ENCODE results near the gene CNPY1.
A peak's percentile ranks its signal among the peaks of the same experiment; 100 is the strongest.

Gene CNPY1

DNA sequence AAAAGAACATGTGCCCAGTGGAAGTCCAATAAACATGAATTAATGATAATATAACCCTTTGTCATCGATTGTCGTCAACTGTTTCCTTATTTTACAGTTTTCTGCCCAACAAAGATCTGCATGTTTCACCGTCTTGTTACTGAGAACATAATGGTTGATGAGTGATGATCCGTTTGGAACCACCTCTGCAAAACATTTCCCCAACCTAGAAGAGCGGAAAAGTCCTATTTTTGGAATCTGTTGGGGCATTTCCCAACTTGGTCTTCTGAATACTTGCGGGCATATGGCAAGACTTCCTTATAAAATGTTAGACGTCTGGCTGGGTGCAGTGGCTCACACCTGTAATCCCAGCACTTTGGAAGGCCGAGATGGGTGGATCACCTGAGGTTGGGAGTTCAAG lies 32.1 kb downstream of the CNPY1 start:
- Histone ChIP-seq H3K27ac (ENCODE audit: low read depth, low read length) (no peak overlapping the region), H3K9me3 (ENCODE audit: control insufficient read depth in 1 of 2, low read length in 2 of 2) (no peaks in the 10 kb centered on the region), H3K4me1 (ENCODE audit: control insufficient read depth in 1 of 2, insufficient read depth in 2 of 2, low read length in 2 of 2) (peaks cover 0 to 6% of the 10 kb centered on the region in 2 donors), H3K27me3 (ENCODE audit: control insufficient read depth in 1 of 2, insufficient read depth in 2 of 2, low read length in 2 of 2) (peaks cover 58 to 62% of the 10 kb centered on the region in 2 donors), H3K4me3 (ENCODE audit: low read depth in 1 of 2, low read length in 2 of 2) (no peak overlapping the region), H3K36me3 (ENCODE audit: control insufficient read depth in 1 of 2, insufficient read depth in 2 of 2, low read length in 2 of 2) (no peaks in the 10 kb centered on the region), H3K9ac (ENCODE audit: low read depth in 1 of 2, low read length in 2 of 2) (no peak overlapping the region)

DNA sequence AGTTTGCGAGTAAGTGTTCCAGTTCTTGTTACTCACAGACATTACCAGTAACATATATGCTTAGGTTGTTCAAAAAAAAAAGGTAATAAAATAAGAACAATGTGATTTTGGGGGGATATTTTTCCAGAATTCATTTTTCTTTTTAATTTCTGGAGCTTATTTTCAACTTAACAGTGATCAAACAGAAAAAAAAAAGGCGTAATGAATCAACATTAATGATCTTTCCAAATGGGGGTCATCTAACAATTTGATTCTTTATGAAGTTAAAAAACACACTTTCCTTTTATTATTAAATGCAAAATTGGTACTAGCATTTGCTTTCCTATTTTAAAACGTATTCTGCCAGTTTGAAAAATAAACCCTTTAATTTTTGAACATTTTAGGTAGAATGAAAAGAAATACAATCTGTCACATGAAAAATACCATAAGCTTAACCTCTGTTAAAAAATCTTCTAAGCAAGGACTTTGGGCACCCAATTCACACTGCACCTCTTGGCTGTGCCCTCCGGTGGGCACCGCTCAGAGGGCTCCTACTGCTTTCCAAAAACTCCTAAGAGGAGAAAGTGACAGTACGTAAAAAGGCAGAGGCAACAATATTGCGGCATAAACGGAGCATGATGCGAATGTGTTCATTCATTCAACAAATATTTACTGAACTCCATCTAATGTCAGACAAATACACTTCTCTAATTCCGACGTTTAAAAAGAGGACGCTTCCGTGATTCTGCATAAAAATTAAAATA lies 32.6 kb downstream of the CNPY1 start:
- peaks cover 59 to 65% of the 10 kb centered on the region in 2 donors for H3K27me3 ChIP-seq (ENCODE audit: control insufficient read depth in 1 of 2, insufficient read depth in 2 of 2, low read length in 2 of 2)
- no peak overlapping the region for H3K4me3 ChIP-seq (ENCODE audit: low read depth in 1 of 2, low read length in 2 of 2)
- no peaks in the 10 kb centered on the region for H3K9me3 ChIP-seq (ENCODE audit: control insufficient read depth in 1 of 2, low read length in 2 of 2)
- H3K27ac ChIP-seq (ENCODE audit: low read depth, low read length), result no peak overlapping the region
- no peaks in the 10 kb centered on the region for H3K36me3 ChIP-seq (ENCODE audit: control insufficient read depth in 1 of 2, insufficient read depth in 2 of 2, low read length in 2 of 2)
- H3K4me1 ChIP-seq (ENCODE audit: control insufficient read depth in 1 of 2, insufficient read depth in 2 of 2, low read length in 2 of 2), result peaks cover 0 to 6% of the 10 kb centered on the region in 2 donors
- no peak overlapping the region for H3K9ac ChIP-seq (ENCODE audit: low read depth in 1 of 2, low read length in 2 of 2)

DNA sequence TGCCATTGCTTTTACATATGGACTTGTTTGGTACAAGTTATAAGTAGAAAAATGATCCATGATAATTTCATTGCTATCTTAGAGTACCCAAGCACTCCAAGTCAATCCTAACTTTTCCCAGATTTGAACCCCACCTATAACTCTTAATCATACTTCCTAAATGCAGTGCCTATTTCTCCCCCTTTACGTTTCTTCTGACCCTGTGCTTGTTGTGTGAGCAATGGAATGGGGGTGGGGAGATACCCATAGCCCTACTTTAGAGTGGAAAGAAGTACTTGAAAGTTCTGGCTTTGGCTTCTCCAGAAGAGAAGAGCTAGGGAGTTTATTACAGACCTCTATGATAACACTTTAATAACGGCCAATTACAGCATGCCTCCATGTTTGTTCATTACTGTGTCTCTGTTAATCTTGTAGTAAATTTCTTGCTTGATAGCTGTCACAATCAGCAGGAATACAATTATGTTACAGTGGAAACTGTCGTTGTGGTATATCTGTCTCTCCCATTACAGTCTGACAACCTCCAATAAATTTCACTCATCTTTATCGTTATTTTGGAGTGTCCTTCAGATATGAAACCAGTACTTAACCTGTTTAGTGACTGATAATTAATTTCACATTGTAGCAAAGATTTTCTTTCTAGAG lies 34.0 kb downstream of the CNPY1 start:
- Histone ChIP-seq H3K4me1 (ENCODE audit: control insufficient read depth in 1 of 2, insufficient read depth in 2 of 2, low read length in 2 of 2) (peaks cover 0 to 6% of the 10 kb centered on the region in 2 donors), H3K36me3 (ENCODE audit: control insufficient read depth in 1 of 2, insufficient read depth in 2 of 2, low read length in 2 of 2) (no peaks in the 10 kb centered on the region), H3K9me3 (ENCODE audit: control insufficient read depth in 1 of 2, low read length in 2 of 2) (no peaks in the 10 kb centered on the region), H3K9ac (ENCODE audit: low read depth in 1 of 2, low read length in 2 of 2) (no peak overlapping the region), H3K27me3 (ENCODE audit: control insufficient read depth in 1 of 2, insufficient read depth in 2 of 2, low read length in 2 of 2) (peaks cover 66 to 70% of the 10 kb centered on the region in 2 donors), H3K4me3 (ENCODE audit: low read depth in 1 of 2, low read length in 2 of 2) (no peak overlapping the region), H3K27ac (ENCODE audit: low read depth, low read length) (no peak overlapping the region)

DNA sequence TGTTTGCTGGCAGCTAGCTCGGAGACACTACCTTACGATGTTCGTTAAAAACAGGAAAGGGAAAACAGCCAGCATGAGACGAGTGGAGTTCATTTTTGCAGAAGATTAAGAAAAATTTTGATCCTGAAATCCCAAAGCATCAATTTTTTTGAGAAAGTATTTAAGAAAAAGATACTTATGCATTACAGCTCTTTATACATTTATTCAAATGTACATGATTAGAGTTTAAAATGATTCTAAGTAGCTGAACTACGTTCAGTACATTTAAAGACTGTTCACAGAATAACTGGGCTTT lies 34.7 kb downstream of the CNPY1 start:
- peaks cover 3 to 6% of the 10 kb centered on the region in 2 donors for H3K4me1 ChIP-seq (ENCODE audit: control insufficient read depth in 1 of 2, insufficient read depth in 2 of 2, low read length in 2 of 2)
- H3K27me3 ChIP-seq (ENCODE audit: control insufficient read depth in 1 of 2, insufficient read depth in 2 of 2, low read length in 2 of 2), result peaks cover 73 to 74% of the 10 kb centered on the region in 2 donors
- H3K36me3 ChIP-seq (ENCODE audit: control insufficient read depth in 1 of 2, insufficient read depth in 2 of 2, low read length in 2 of 2), result no peaks in the 10 kb centered on the region
- no peaks in the 10 kb centered on the region for H3K9me3 ChIP-seq (ENCODE audit: control insufficient read depth in 1 of 2, low read length in 2 of 2)
- H3K9ac ChIP-seq (ENCODE audit: low read depth in 1 of 2, low read length in 2 of 2), result no peak overlapping the region
- H3K4me3 ChIP-seq (ENCODE audit: low read depth in 1 of 2, low read length in 2 of 2), result no peak overlapping the region
- H3K27ac ChIP-seq (ENCODE audit: low read depth, low read length), result no peak overlapping the region

DNA sequence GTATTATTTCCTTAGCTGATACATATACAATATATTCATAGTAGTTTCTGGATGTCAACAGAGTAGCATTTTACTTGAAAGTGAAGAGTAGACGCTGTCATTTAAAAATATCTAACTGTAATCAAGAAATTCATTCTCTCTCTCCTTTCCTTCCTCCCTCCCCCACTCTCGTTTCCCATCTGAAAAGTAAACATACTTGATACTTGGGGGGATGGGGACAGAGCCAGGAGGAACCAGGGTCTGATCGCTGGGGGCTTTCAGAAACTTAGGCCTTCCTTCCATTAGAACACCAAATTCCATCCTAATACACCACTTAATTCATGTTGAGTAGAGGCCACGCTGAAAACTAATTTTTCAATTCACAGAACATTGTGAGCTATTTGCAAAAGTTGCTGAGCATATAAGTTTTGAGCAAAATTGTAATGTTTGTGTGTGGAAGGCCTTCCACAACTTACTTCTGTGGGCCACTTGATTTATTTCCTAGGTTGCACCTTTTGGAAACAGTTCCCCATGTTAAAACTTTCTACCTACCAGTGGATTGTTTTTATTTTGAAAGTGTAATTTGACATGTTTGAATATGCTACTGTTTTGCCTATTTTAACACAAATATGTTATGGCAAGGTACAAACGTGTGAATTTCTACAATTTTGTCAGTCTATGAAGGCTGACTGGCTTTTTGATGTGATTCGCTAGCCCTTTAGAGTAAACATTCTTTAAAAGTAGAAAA lies 35.2 kb downstream of the CNPY1 start:
- Histone ChIP-seq H3K27ac (ENCODE audit: low read depth, low read length) (no peak overlapping the region), H3K4me1 (ENCODE audit: control insufficient read depth in 1 of 2, insufficient read depth in 2 of 2, low read length in 2 of 2) (peaks cover 4 to 6% of the 10 kb centered on the region in 2 donors), H3K27me3 (ENCODE audit: control insufficient read depth in 1 of 2, insufficient read depth in 2 of 2, low read length in 2 of 2) (peaks cover 76 to 77% of the 10 kb centered on the region in 2 donors), H3K36me3 (ENCODE audit: control insufficient read depth in 1 of 2, insufficient read depth in 2 of 2, low read length in 2 of 2) (no peaks in the 10 kb centered on the region), H3K4me3 (ENCODE audit: low read depth in 1 of 2, low read length in 2 of 2) (no peak overlapping the region), H3K9ac (ENCODE audit: low read depth in 1 of 2, low read length in 2 of 2) (no peak overlapping the region), H3K9me3 (ENCODE audit: control insufficient read depth in 1 of 2, low read length in 2 of 2) (no peaks in the 10 kb centered on the region)

DNA sequence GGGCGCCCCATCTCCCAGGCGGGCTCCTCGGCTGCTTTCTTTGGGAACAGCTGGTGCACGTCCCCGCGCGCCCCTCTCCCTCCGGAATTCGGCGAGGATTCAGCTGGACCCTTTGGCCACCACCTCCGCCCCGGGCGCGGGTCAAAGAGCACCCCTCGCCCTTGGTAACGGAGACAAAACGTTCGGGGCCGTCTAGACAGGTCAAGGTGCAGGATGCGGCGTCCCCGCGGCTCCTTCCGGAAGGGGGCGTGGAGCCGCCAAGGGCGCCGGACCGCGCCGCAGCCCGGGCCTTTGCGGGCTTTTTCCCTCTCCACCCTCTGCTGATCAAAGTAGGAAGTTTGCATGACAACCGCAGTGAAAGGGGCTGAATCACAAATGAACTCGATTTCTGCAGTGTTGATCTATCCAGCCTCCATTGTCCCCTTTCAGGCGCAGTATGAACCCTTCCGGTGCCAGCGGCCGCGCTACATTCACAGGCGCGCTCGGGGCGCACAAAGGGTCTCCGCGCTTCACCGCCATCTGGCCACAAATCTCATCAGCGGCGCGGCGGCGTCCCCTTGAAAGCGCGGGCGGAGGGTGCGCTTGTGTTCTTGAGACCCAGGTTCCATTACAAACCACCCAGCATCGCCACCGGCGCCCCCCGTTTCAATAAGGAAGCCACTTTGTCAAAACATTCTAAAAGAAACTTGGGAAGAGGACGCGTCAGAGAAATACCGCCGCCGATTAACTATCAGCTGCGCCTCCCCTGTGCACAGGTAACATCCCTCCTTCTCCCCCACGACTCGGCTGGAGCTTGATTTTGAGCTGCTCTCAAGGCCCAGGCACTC lies 36.4 kb downstream of the CNPY1 start:
- Histone ChIP-seq H3K27me3 (ENCODE audit: control insufficient read depth in 1 of 2, insufficient read depth in 2 of 2, low read length in 2 of 2) (peaks cover 80 to 85% of the 10 kb centered on the region in 2 donors), H3K4me1 (ENCODE audit: control insufficient read depth in 1 of 2, insufficient read depth in 2 of 2, low read length in 2 of 2) (peaks cover 4 to 6% of the 10 kb centered on the region in 2 donors), H3K9me3 (ENCODE audit: control insufficient read depth in 1 of 2, low read length in 2 of 2) (no peaks in the 10 kb centered on the region), H3K36me3 (ENCODE audit: control insufficient read depth in 1 of 2, insufficient read depth in 2 of 2, low read length in 2 of 2) (no peaks in the 10 kb centered on the region), H3K9ac (ENCODE audit: low read depth in 1 of 2, low read length in 2 of 2) (no peak overlapping the region), H3K27ac (ENCODE audit: low read depth, low read length) (no peak overlapping the region), H3K4me3 (ENCODE audit: low read depth in 1 of 2, low read length in 2 of 2) (peak overlapping the region; percentile 16 to 41)

DNA sequence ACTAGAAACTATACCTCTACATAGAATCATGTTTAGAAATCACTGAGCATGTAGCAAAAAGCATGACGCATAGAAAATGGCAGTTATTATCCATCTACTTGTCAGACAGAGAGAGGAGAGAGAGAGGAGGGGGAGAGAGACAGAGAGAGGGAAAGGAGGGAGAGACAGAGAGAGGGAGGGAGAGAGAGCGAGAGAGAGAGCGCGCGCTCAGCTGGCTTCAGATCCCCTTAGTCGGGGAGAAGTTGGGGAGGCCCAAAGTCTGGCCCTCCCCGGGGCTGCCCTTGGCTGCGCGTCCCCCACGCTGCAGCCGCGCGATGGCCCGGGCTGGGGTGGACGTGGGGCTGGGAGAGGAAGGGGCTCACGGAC lies 37.0 kb downstream of the CNPY1 start:
- H3K9ac ChIP-seq (ENCODE audit: low read depth in 1 of 2, low read length in 2 of 2), result no peak overlapping the region
- peaks cover 4 to 6% of the 10 kb centered on the region in 2 donors for H3K4me1 ChIP-seq (ENCODE audit: control insufficient read depth in 1 of 2, insufficient read depth in 2 of 2, low read length in 2 of 2)
- no peak overlapping the region for H3K4me3 ChIP-seq (ENCODE audit: low read depth in 1 of 2, low read length in 2 of 2)
- peaks cover 83 to 90% of the 10 kb centered on the region in 2 donors for H3K27me3 ChIP-seq (ENCODE audit: control insufficient read depth in 1 of 2, insufficient read depth in 2 of 2, low read length in 2 of 2)
- H3K9me3 ChIP-seq (ENCODE audit: control insufficient read depth in 1 of 2, low read length in 2 of 2), result no peaks in the 10 kb centered on the region
- H3K27ac ChIP-seq (ENCODE audit: low read depth, low read length), result no peak overlapping the region
- H3K36me3 ChIP-seq (ENCODE audit: control insufficient read depth in 1 of 2, insufficient read depth in 2 of 2, low read length in 2 of 2), result no peaks in the 10 kb centered on the region

DNA sequence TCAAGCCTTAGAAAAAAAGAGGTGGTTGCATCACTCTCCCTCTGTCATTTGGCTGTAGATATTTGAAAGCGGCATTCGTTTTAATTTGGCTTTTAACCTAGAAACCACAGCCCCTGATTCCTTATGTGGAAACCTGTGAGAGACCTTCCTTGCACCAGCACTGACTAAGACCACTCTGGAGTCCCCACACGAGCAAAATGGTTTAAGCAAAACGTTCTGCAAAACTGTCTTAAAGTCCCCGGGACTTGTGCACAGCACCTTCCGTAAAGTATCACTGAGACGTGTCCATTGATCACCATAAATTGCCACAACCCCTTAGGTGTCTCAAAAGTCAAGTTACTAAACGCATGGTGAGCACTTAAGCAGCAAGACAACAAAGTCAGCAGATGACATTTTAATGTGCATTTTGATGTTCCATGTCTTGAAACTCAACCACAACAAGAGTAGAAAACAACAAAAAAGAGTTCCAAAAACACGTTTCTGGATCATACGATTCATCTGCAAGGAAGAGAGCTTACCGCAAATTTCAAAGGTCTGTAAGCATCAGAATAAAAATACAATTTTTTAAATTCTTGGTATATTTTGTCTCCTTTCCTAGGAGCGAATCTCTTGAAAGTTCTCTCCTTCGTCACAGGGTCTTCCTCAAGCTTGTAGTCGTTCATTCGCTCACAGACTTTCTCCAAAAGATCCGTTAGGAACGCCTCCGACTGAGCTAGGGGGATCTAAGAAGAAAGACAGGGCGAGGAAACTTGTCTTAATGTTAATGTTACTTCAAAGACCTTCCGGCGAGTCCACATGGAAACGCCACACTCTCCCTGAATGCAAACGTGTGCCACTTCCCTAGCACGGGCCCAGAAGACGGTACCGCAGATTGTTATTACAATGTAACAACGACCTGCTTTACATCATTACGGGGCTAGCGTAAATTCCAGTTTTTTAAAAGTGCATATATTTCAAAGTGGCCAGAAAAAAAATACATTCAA lies 37.7 kb downstream of the CNPY1 start:
- no peaks in the 10 kb centered on the region for H3K9me3 ChIP-seq (ENCODE audit: control insufficient read depth in 1 of 2, low read length in 2 of 2)
- no peak overlapping the region for H3K9ac ChIP-seq (ENCODE audit: low read depth in 1 of 2, low read length in 2 of 2)
- peaks cover 4 to 6% of the 10 kb centered on the region in 2 donors for H3K4me1 ChIP-seq (ENCODE audit: control insufficient read depth in 1 of 2, insufficient read depth in 2 of 2, low read length in 2 of 2)
- no peak overlapping the region for H3K27ac ChIP-seq (ENCODE audit: low read depth, low read length)
- no peak overlapping the region for H3K4me3 ChIP-seq (ENCODE audit: low read depth in 1 of 2, low read length in 2 of 2)
- H3K27me3 ChIP-seq (ENCODE audit: control insufficient read depth in 1 of 2, insufficient read depth in 2 of 2, low read length in 2 of 2), result peaks cover 83 to 90% of the 10 kb centered on the region in 2 donors
- H3K36me3 ChIP-seq (ENCODE audit: control insufficient read depth in 1 of 2, insufficient read depth in 2 of 2, low read length in 2 of 2), result no peaks in the 10 kb centered on the region

DNA sequence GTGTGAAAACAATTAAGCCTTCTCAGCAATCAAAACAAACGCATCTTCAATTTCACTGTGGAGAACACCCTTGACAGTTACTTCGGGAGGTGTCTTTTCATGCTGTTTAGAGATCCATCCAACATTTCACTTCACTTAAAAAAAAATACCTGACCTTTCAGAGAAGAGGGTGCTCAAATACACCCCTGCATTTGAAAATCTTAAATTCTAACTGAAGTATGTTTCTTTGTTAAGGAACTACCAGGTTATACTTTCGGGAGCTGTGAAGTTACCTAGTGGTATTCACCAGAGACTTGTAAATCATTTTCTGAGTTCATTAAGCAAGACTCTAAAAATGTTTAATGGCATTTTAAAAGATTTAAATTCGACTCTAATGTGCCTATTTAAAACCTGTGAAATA lies 38.8 kb downstream of the CNPY1 start:
- Histone ChIP-seq H3K9me3 (ENCODE audit: control insufficient read depth in 1 of 2, low read length in 2 of 2) (no peaks in the 10 kb centered on the region), H3K9ac (ENCODE audit: low read depth in 1 of 2, low read length in 2 of 2) (no peak overlapping the region), H3K27ac (ENCODE audit: low read depth, low read length) (no peak overlapping the region), H3K36me3 (ENCODE audit: control insufficient read depth in 1 of 2, insufficient read depth in 2 of 2, low read length in 2 of 2) (no peaks in the 10 kb centered on the region), H3K4me1 (ENCODE audit: control insufficient read depth in 1 of 2, insufficient read depth in 2 of 2, low read length in 2 of 2) (peaks cover 4 to 6% of the 10 kb centered on the region in 2 donors), H3K4me3 (ENCODE audit: low read depth in 1 of 2, low read length in 2 of 2) (no peak overlapping the region), H3K27me3 (ENCODE audit: control insufficient read depth in 1 of 2, insufficient read depth in 2 of 2, low read length in 2 of 2) (peaks cover 85 to 94% of the 10 kb centered on the region in 2 donors)

All from duodenal mucosa (tissue), 2 donors.